ENCODE results near the gene CDK14. TPM values are rescaled to one million over a fixed set of nuclear protein-coding genes. Genes with fewer than 3 reads are reported as not detected.

CDK14 gene
- total RNA-seq, 2 donors from 2014 or later, result 8.7 to 13.4 TPM

DNA sequence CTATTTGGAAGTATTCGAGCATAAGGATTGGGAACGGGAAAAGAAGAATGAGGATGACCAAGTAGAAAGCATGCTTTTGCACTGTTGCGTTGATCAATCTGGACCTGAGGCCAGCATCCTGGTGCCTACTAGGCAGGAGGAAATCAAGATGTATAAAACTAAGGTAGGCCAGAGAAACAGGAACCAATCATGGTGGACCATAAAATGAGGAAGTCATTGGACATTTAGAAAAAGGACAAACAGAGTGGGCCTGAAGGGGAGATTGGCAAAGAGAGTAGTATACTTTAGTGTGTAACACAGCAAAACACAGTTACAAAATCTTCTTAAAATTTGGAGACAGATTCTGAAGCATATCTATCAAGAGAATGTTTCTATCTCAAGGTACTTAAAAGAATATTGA lies 497.1 kb downstream of the CDK14 start:
- WGBS, 2 experiments (ENCODE audit: insufficient coverage in 1 of 2, insufficient read length in 1 of 2), result 91 to 100% methylated on average over 2 to 3 of the region's 3 CpGs
- Histone ChIP-seq H3K27me3 (ENCODE audit: control insufficient read depth, insufficient read depth, low read length, poor library complexity, severe bottlenecking) (no peaks in the 10 kb centered on the region), H3K9ac (ENCODE audit: extremely low read depth, low read length, poor library complexity, severe bottlenecking) (no peak overlapping the region), H3K4me3 (ENCODE audit: low read length) (no peak overlapping the region), H3K9me3 (ENCODE audit: control insufficient read depth, low read length) (no peaks in the 10 kb centered on the region), H3K4me1 (ENCODE audit: control insufficient read depth, insufficient read depth, low read length) (no peaks in the 10 kb centered on the region), H3K27ac (ENCODE audit: low read depth, low read length) (no peak overlapping the region), H3K36me3 (ENCODE audit: control insufficient read depth, insufficient read depth, low read length) (no peaks in the 10 kb centered on the region)
- TF ChIP-seq, protein P1, sequence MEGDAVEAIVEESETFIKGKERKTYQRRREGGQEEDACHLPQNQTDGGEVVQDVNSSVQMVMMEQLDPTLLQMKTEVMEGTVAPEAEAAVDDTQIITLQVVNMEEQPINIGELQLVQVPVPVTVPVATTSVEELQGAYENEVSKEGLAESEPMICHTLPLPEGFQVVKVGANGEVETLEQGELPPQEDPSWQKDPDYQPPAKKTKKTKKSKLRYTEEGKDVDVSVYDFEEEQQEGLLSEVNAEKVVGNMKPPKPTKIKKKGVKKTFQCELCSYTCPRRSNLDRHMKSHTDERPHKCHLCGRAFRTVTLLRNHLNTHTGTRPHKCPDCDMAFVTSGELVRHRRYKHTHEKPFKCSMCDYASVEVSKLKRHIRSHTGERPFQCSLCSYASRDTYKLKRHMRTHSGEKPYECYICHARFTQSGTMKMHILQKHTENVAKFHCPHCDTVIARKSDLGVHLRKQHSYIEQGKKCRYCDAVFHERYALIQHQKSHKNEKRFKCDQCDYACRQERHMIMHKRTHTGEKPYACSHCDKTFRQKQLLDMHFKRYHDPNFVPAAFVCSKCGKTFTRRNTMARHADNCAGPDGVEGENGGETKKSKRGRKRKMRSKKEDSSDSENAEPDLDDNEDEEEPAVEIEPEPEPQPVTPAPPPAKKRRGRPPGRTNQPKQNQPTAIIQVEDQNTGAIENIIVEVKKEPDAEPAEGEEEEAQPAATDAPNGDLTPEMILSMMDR (conservative IDR thresholded peaks at IDR 0.05), result no peak
- no peaks in the 10 kb centered on the region for H3K36me3 Mint-ChIP-seq (ENCODE audit: low read depth)
- no peaks in the 10 kb centered on the region for H3K27me3 Mint-ChIP-seq (ENCODE audit: insufficient read depth)
- no peaks in the 10 kb centered on the region for H3K4me1 Mint-ChIP-seq
- H3K4me3 Mint-ChIP-seq, result no peak overlapping the region
- no peak for DNase-seq
- H3K27ac Mint-ChIP-seq, result no peak overlapping the region
- H3K9me3 Mint-ChIP-seq, result no peaks in the 10 kb centered on the region

DNA sequence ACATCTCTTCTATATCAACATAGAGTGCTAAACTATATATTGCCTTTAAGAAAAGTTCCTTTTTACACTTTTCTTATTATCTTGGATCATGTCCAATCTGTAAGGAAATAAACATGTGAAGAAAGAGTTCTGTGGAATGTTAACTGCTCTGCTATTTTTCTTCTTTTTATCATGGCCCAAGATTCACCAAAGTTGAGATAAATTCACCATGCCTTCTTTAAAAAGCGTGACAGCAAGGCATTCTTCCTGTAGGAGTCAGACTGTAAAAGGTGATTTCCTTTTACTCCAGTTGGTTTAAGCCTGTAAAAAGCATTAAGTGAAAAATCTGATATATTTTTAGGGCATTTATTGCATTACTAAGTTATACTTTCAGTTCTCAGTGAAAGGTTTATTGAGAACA lies 502.4 kb downstream of the CDK14 start:
- no peaks in the 10 kb centered on the region for H3K27me3 ChIP-seq (ENCODE audit: control insufficient read depth, insufficient read depth, low read length, poor library complexity, severe bottlenecking)
- no peak overlapping the region for H3K27ac ChIP-seq (ENCODE audit: low read depth, low read length)
- TF ChIP-seq, protein P1 (conservative IDR thresholded peaks at IDR 0.05), result no peak
- Mint-ChIP-seq H3K27ac (no peak overlapping the region), H3K4me3 (no peak overlapping the region), H3K27me3 (ENCODE audit: insufficient read depth) (no peaks in the 10 kb centered on the region), H3K4me1 (no peaks in the 10 kb centered on the region), H3K36me3 (ENCODE audit: low read depth) (no peaks in the 10 kb centered on the region), H3K9me3 (no peaks in the 10 kb centered on the region)
- no peaks in the 10 kb centered on the region for H3K9me3 ChIP-seq (ENCODE audit: control insufficient read depth, low read length)
- no peaks in the 10 kb centered on the region for H3K36me3 ChIP-seq (ENCODE audit: control insufficient read depth, insufficient read depth, low read length)
- no peak for DNase-seq
- 86 to 100% methylated on average over 1 of the region's 1 CpG for WGBS, 2 experiments (ENCODE audit: insufficient coverage in 1 of 2, insufficient read length in 1 of 2)
- no peaks in the 10 kb centered on the region for H3K4me1 ChIP-seq (ENCODE audit: control insufficient read depth, insufficient read depth, low read length)
- no peak overlapping the region for H3K9ac ChIP-seq (ENCODE audit: extremely low read depth, low read length, poor library complexity, severe bottlenecking)
- H3K4me3 ChIP-seq (ENCODE audit: low read length), result no peak overlapping the region

DNA sequence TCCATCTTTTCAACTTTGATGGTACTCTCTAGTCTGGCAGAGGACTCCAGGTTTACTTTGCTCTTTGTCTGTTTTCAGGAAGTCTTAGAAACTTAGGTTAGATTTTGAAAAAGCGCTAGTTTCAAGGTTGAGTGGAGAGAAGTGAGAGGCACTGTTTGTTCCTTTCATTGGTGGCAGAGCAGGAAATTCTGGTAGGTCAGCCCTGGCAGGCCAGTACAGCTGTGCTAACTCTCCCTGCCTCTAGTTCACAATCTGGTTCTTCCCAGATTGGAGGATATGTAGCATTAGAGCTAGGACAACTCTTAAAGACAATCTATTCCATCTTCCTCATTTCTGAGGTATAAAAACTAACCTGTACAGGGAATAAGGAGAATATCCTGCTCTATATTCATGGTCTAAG lies 507.2 kb downstream of the CDK14 start:
- H3K9ac ChIP-seq (ENCODE audit: extremely low read depth, low read length, poor library complexity, severe bottlenecking), result no peak overlapping the region
- H3K36me3 ChIP-seq (ENCODE audit: control insufficient read depth, insufficient read depth, low read length), result no peaks in the 10 kb centered on the region
- H3K27ac ChIP-seq (ENCODE audit: low read depth, low read length), result no peak overlapping the region
- no peaks in the 10 kb centered on the region for H3K27me3 Mint-ChIP-seq (ENCODE audit: insufficient read depth)
- no peaks in the 10 kb centered on the region for H3K9me3 ChIP-seq (ENCODE audit: control insufficient read depth, low read length)
- 100% methylated on average over 1 of the region's 1 CpG; no CpG with 5 or more reads in 1 of the 2 experiments for WGBS, 2 experiments (ENCODE audit: insufficient coverage in 1 of 2, insufficient read length in 1 of 2)
- TF ChIP-seq, protein P1 (conservative IDR thresholded peaks at IDR 0.05), result no peak
- no peaks in the 10 kb centered on the region for H3K36me3 Mint-ChIP-seq (ENCODE audit: low read depth)
- H3K27me3 ChIP-seq (ENCODE audit: control insufficient read depth, insufficient read depth, low read length, poor library complexity, severe bottlenecking), result no peaks in the 10 kb centered on the region
- DNase-seq, result no peak
- H3K4me1 ChIP-seq (ENCODE audit: control insufficient read depth, insufficient read depth, low read length), result no peaks in the 10 kb centered on the region
- H3K27ac Mint-ChIP-seq, result no peak overlapping the region
- no peaks in the 10 kb centered on the region for H3K9me3 Mint-ChIP-seq
- no peaks in the 10 kb centered on the region for H3K4me1 Mint-ChIP-seq
- no peak overlapping the region for H3K4me3 ChIP-seq (ENCODE audit: low read length)
- H3K4me3 Mint-ChIP-seq, result no peak overlapping the region
